Measurements from ENCODE around the gene HINT1. TPM values are rescaled to one million over a fixed set of nuclear protein-coding genes. Genes with fewer than 3 reads are reported as not detected.

HINT1 gene
- total RNA-seq, 1 donor = 183 TPM

GRCh38 chr5:131209175-131209505, 44.1 kb upstream of the HINT1 start:
- no peak overlapping the region for H3K4me3 ChIP-seq (ENCODE audit: low read depth, low read length)
- no peak for DNase-seq (ENCODE audit: low read depth)
- TF ChIP-seq CTCF (IDR thresholded peaks at IDR 0.05; ENCODE audit: insufficient read depth, low read depth, low read length) = no peak

GRCh38 chr5:131206772-131207171, 41.7 kb upstream of the HINT1 start:
- TF ChIP-seq CTCF (IDR thresholded peaks at IDR 0.05; ENCODE audit: insufficient read depth, low read depth, low read length) = no peak
- DNase-seq (ENCODE audit: low read depth) = peak; percentile 38

GRCh38 chr5:131206061-131206460, 41.0 kb upstream of the HINT1 start:
- no peak overlapping the region for H3K4me3 ChIP-seq (ENCODE audit: low read depth, low read length)
- no peak for DNase-seq (ENCODE audit: low read depth)
- no peak for TF ChIP-seq CTCF (IDR thresholded peaks at IDR 0.05; ENCODE audit: insufficient read depth, low read depth, low read length)

More at GRCh38 chr5:131206772-131207171, 41.7 kb upstream of the HINT1 start:
- no peak overlapping the region for H3K4me3 ChIP-seq (ENCODE audit: low read depth, low read length)

GRCh38 chr5:131204964-131205363, 39.9 kb upstream of the HINT1 start:
- no peak for DNase-seq (ENCODE audit: low read depth)
- no peak for TF ChIP-seq CTCF (IDR thresholded peaks at IDR 0.05; ENCODE audit: insufficient read depth, low read depth, low read length)
- no peak overlapping the region for H3K4me3 ChIP-seq (ENCODE audit: low read depth, low read length)

- no peak for DNase-seq (ENCODE audit: low read depth)
- no peak overlapping the region for H3K4me3 ChIP-seq (ENCODE audit: low read depth, low read length)
- no peak for TF ChIP-seq CTCF (IDR thresholded peaks at IDR 0.05; ENCODE audit: insufficient read depth, low read depth, low read length)
Measured at GRCh38 chr5:131200560-131200959, 35.5 kb upstream of the HINT1 start.

GRCh38 chr5:131198625-131199024, 33.6 kb upstream of the HINT1 start:
- H3K4me3 ChIP-seq (ENCODE audit: low read depth, low read length) = no peak overlapping the region
- DNase-seq (ENCODE audit: low read depth) = no peak

More at GRCh38 chr5:131198625-131199024, 33.6 kb upstream of the HINT1 start:
- TF ChIP-seq CTCF (IDR thresholded peaks at IDR 0.05; ENCODE audit: insufficient read depth, low read depth, low read length) = no peak

Measured in fibroblast of villous mesenchyme (primary cell).